ENCODE results near the gene FOSL1.

The FOSL1 gene

DNA sequence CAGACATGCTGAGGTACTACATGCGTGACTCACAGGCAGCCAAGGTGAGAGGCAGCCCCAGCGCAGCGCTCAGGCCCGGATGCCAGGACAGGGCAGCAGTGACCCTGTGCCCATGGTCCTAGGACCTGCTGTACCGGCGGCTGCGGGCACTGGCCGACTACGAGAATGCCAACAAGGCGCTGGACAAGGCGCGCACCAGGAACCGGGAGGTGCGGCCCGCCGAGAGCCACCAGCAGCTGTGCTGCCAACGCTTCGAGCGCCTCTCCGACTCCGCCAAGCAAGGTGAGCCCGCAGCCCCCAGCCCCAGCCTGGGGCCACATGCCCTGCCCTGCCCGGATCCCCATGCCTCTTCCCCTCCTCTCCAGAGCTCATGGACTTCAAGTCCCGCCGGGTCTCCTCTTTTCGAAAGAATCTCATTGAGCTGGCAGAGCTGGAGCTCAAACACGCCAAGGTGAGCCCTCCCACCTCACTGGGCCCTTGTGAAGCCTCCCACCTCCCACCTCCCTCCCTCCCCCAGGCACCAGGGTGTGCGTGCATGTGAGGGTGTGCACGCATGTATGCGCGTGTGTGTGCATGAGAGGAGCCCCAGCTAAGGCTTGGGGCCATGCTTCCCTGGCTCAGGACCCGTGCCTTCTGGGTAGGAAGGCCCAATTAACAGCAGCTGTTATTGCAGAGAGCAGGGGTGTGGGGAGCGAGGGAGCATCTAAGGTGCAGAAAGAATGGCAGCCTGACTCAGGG is 47.5 kb downstream of the FOSL1 start:
- H3K27ac ChIP-seq: peak overlapping the region; percentile 39
- ChIA-PET CTCF (interaction anchor here (0.5 to 1.1 kb wide), 2 partner anchors 28 to 271 kb away, joined by 3 read pairs; no protein-coding TSS in a partner anchor), POLR2A (ENCODE audit: low non-redundant PET) (no interaction called here)
- TF ChIP-seq, protein P1, sequence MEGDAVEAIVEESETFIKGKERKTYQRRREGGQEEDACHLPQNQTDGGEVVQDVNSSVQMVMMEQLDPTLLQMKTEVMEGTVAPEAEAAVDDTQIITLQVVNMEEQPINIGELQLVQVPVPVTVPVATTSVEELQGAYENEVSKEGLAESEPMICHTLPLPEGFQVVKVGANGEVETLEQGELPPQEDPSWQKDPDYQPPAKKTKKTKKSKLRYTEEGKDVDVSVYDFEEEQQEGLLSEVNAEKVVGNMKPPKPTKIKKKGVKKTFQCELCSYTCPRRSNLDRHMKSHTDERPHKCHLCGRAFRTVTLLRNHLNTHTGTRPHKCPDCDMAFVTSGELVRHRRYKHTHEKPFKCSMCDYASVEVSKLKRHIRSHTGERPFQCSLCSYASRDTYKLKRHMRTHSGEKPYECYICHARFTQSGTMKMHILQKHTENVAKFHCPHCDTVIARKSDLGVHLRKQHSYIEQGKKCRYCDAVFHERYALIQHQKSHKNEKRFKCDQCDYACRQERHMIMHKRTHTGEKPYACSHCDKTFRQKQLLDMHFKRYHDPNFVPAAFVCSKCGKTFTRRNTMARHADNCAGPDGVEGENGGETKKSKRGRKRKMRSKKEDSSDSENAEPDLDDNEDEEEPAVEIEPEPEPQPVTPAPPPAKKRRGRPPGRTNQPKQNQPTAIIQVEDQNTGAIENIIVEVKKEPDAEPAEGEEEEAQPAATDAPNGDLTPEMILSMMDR (conservative IDR thresholded peaks at IDR 0.05; ENCODE audit: low read depth): no peak
- DNase-seq (ENCODE audit: low spot score): no peak

DNA sequence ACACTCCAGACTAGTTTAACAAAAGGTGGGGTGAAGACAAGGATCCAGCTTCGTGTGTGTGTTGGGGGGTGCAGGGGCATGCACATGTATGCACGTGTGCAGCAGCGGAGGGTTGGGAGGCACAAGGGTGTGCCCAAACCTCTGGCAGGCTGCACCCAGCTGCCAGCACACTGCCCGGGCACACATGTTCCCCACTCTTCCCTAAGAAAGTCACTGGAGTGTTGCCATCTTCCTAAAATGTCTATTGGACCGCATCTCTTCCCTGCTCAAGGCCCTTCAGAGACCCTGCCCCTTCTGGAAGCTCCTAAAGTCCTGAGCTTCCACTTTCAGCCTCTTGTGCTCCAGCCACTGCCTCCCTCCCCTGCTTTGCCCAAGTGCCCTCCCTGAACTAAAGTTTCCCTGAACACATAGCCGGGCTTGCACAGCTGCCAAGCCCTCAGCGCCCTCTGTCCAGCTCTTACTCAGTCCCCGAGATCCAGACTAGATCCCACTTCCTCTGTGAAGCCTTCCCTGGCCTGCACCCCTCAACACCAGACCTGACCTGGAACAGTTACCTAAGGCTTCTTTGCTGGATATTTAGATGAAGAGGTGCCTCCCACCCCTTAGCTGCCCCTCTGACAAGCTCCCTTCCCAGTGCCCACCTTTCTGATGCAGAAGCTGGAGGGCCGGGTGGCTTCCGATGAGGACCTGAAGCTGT is 48.2 kb downstream of the FOSL1 start:
- peak overlapping the region; percentile 39 for H3K27ac ChIP-seq
- POLR2A ChIA-PET (ENCODE audit: low non-redundant PET): interaction anchor here (0.6 kb wide), 2 partner anchors 36 to 198 kb away, joined by 3 to 6 read pairs; partner anchors contain the start of gene FIBP
- CTCF ChIA-PET: interaction anchor here (0.7 to 1.2 kb wide), 6 partner anchors 9 to 141 kb away, joined by 3 to 12 read pairs (median 3); partner anchors contain the start of gene MUS81
- TF ChIP-seq, protein P1 (conservative IDR thresholded peaks at IDR 0.05; ENCODE audit: low read depth): no peak
- DNase-seq (ENCODE audit: low spot score): no peak

DNA sequence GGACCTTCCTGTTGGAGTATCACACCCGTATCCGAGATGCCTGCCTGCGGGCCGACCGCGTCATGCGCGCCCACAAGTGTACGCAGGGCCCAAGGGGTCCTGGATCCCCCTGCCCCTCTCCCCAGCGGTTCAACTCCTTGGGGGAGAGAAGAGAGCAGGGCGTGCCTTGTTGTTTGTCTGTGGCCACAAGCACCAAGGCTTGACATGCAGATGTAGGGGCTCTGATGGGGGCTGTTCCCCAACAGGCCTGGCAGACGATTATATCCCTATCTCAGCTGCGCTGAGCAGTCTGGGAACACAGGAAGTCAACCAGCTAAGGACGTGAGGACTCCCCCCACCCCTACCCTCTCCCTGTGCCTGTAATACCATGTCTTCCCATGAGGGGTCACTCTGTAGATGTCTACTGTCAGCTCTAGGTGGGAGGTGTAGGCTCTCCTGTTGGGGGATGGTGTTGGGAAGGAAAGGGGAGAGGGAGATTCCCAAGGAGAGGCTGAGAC is 49.1 kb downstream of the FOSL1 start:
- H3K27ac ChIP-seq: 0 out of 2 replicates have a peak overlapping the region, but pooled peaks have one; percentile 8
- DNase-seq (ENCODE audit: low spot score): no peak
- ChIA-PET POLR2A (ENCODE audit: low non-redundant PET) (interaction anchor here (0.6 kb wide), 2 partner anchors 37 to 197 kb away, joined by 3 to 6 read pairs; partner anchors contain the start of gene FIBP), CTCF (interaction anchor here (0.6 to 1.2 kb wide), 8 partner anchors 9 to 432 kb away, joined by 3 to 12 read pairs (median 3); partner anchors contain the start of gene MUS81)
- TF ChIP-seq, protein P1 (conservative IDR thresholded peaks at IDR 0.05; ENCODE audit: low read depth): no peak

DNA sequence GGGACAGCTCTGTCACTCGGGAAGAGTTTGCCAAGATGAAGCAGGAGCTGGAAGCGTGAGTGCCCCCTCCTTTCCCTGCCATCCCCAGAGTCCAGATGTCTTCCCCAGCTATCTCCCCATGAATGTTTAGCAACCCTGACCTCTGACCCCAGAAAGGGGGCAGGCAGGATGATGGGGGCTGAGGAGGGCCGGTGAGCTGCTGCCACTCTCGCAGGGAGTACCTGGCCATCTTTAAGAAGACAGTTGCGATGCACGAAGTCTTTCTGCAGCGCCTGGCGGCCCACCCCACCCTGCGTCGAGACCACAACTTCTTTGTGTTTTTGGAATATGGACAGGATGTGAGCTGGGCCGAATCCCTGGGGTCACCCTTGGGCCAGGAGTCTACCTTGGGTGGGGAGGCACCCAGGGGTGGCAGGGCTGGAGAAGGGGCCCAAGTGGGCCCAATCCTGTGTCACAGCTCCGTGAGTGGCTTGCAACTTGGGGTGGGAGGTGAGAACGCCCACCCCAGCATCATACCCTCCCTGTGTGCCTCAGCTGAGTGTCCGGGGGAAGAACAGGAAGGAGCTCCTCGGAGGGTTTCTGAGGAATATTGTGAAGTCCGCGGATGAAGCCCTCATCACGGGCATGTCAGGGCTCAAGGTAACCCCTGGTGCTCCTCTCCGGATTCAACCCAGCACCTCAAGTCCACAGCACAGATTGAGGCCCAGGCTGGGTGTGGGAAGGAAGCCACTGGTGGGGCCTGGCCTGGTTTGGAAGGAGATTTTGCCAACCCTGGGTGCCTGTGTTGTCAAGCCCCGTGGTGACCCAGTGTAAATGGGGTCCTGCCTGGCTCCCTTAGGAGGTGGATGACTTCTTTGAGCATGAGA is 49.7 kb downstream of the FOSL1 start:
- TF ChIP-seq, protein P1 (conservative IDR thresholded peaks at IDR 0.05; ENCODE audit: low read depth): no peak
- ChIA-PET POLR2A (ENCODE audit: low non-redundant PET) (interaction anchor here (0.6 kb wide), 1 partner anchor 17 kb away, joined by 3 read pairs; the partner anchor contains the start of gene SNX32), CTCF (interaction anchor here (0.6 to 1.1 kb wide), 6 partner anchors 34 to 433 kb away, joined by 3 to 6 read pairs (median 3); no protein-coding TSS in a partner anchor)
- 0 out of 2 replicates have a peak overlapping the region, but pooled peaks have one; percentile 8 for H3K27ac ChIP-seq
- DNase-seq (ENCODE audit: low spot score): no peak

DNA sequence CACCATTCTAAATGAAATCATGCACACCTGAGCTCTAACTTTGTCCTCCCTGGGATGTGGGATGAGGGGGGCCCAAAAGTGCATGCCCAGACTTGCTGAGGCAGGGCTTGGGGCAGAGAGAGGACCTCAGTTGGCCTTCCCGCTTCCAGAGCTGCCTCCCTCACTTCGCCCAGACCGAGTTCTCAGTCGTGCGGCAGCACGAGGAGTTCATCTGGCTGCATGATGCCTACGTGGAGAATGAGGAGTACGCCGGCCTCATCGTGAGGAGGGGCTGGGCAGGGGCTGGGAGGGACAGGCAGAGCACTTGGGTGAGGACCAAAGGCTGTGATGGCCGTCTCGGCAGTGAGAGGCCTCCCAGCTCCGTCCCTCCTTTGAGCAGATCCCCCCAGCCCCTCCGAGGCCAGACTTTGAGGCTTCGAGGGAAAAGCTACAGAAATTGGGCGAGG is 50.4 kb downstream of the FOSL1 start:
- DNase-seq (ENCODE audit: low spot score): no peak
- no peak overlapping the region for H3K27ac ChIP-seq
- TF ChIP-seq, protein P1 (conservative IDR thresholded peaks at IDR 0.05; ENCODE audit: low read depth): no peak
- ChIA-PET CTCF (interaction anchor here (0.6 to 1.1 kb wide), 2 partner anchors 49 to 62 kb away, joined by 3 to 5 read pairs; no protein-coding TSS in a partner anchor), POLR2A (ENCODE audit: low non-redundant PET) (no interaction called here)
